Activated T-cell treated with anti-CD3 and anti-CD28 coated beads for 48 hours (primary cell): ENCODE data around the gene SNTN.

Source experiments
- DNase-seq: peaks from one replicate; pipeline ENCODE4 v3.0.0-alpha.2; 2020; ENCODE audit warnings: low read depth

Gene SNTN

GRCh38 chr3:63674586-63674985 lies 22.1 kb downstream of the SNTN start:
- no peak for DNase-seq

GRCh38 chr3:63679186-63679585 lies 26.7 kb downstream of the SNTN start:
- no peak for DNase-seq

GRCh38 chr3:63684081-63684480 lies 31.6 kb downstream of the SNTN start:
- no peak for DNase-seq

GRCh38 chr3:63685340-63685739 lies 32.9 kb downstream of the SNTN start:
- no peak for DNase-seq

GRCh38 chr3:63687278-63688225 lies 35.1 kb downstream of the SNTN start:
- no peak for DNase-seq

GRCh38 chr3:63689285-63689684 lies 36.8 kb downstream of the SNTN start:
- no peak for DNase-seq

GRCh38 chr3:63693351-63693750 lies 40.9 kb downstream of the SNTN start:
- no peak for DNase-seq

GRCh38 chr3:63705092-63705645 lies 52.7 kb downstream of the SNTN start:
- DNase-seq = no peak

GRCh38 chr3:63706321-63707085 lies 54.0 kb downstream of the SNTN start:
- no peak for DNase-seq

- DNase-seq = no peak
Measured at GRCh38 chr3:63707731-63708130, 55.3 kb downstream of the SNTN start.

- DNase-seq = no peak
Measured at GRCh38 chr3:63709576-63709975, 57.1 kb downstream of the SNTN start.
